HG02938 (cell line): ENCODE measurements around the gene CX3CR1.
A peak's percentile ranks its signal among the peaks of the same experiment; 100 is the strongest.
"Not testable (repeated sequence)": the region's sequence is repeated elsewhere in the genome, so short reads cannot be mapped to it uniquely, and the experiment has no call there.

Experiments used
- ATAC-seq: cut with Tn5 transposase; IDR thresholded peaks from one replicate; pipeline ENCODE4 v1.9.1; 2021; ENCODE audit warnings: mild to moderate bottlenecking, moderate library complexity; ENCODE audit not compliant: unreplicated experiment

The CX3CR1 gene

GRCh38 chr3:39279745-39280517 is at the start of gene CX3CR1:
CX3CR1 (minus strand) TSS chr3:39280036; CDS start chr3:39266509, 13,527 bp downstream.
- ATAC-seq: no peak

GRCh38 chr3:39329493-39329892 is 49.7 kb upstream of the CX3CR1 start, which contains the start of gene CCR8:
CCR8 (plus strand) TSS chr3:39329709; CDS start chr3:39332332, 2,623 bp downstream.
- no peak for ATAC-seq

GRCh38 chr3:39327746-39328349 is 48.0 kb upstream of the CX3CR1 start:
- peak; percentile 61 for ATAC-seq

GRCh38 chr3:39327053-39327745 is 47.4 kb upstream of the CX3CR1 start:
- ATAC-seq: no peak

- no peak for ATAC-seq
Observed at GRCh38 chr3:39325236-39325635, 45.4 kb upstream of the CX3CR1 start.

GRCh38 chr3:39323494-39323893 is 43.7 kb upstream of the CX3CR1 start:
- no peak for ATAC-seq

- ATAC-seq: no peak
Observed at GRCh38 chr3:39322936-39323335, 43.1 kb upstream of the CX3CR1 start.

- ATAC-seq: not testable (repeated sequence)
Observed at GRCh38 chr3:39322209-39322715, 42.4 kb upstream of the CX3CR1 start.

- not testable (repeated sequence) for ATAC-seq
Observed at GRCh38 chr3:39321574-39321983, 41.7 kb upstream of the CX3CR1 start.

- no peak for ATAC-seq
Observed at GRCh38 chr3:39319249-39319648, 39.4 kb upstream of the CX3CR1 start.

- ATAC-seq: no peak
Observed at GRCh38 chr3:39318301-39318700, 38.5 kb upstream of the CX3CR1 start.

- ATAC-seq: no peak
Observed at GRCh38 chr3:39317571-39318169, 37.8 kb upstream of the CX3CR1 start.

- ATAC-seq: no peak
Observed at GRCh38 chr3:39315420-39315819, 35.6 kb upstream of the CX3CR1 start.

- no peak for ATAC-seq
Observed at GRCh38 chr3:39313289-39313688, 33.5 kb upstream of the CX3CR1 start.

- ATAC-seq: no peak
Observed at GRCh38 chr3:39302178-39302577, 22.3 kb upstream of the CX3CR1 start.

GRCh38 chr3:39299279-39299678 is 19.4 kb upstream of the CX3CR1 start:
- ATAC-seq: no peak

- no peak for ATAC-seq
Observed at GRCh38 chr3:39296197-39297077, 16.6 kb upstream of the CX3CR1 start.

- peak; percentile 92 for ATAC-seq
Observed at GRCh38 chr3:39295184-39295775, 15.4 kb upstream of the CX3CR1 start.

- ATAC-seq: no peak
Observed at GRCh38 chr3:39294446-39295183, 14.8 kb upstream of the CX3CR1 start.
